Amniotic stem cell (primary cell): ENCODE data around the gene PPP2R5C.

Experiments used
- DNase-seq: peaks from one replicate; lab custom pipeline; 2025; lab: John Stamatoyannopoulos, UW

Gene PPP2R5C

GRCh38 chr14:101865288-101865687, 103.8 kb downstream of the PPP2R5C start:
- no peak for DNase-seq

GRCh38 chr14:101867854-101868253, 106.3 kb downstream of the PPP2R5C start:
- no peak for DNase-seq

- no peak for DNase-seq
Observed at GRCh38 chr14:101869217-101869616, 107.7 kb downstream of the PPP2R5C start.

- DNase-seq, result no peak
Observed at GRCh38 chr14:101870273-101870939, 108.9 kb downstream of the PPP2R5C start.

GRCh38 chr14:101872346-101872745, 110.8 kb downstream of the PPP2R5C start:
- no peak for DNase-seq

GRCh38 chr14:101873076-101873825, 111.7 kb downstream of the PPP2R5C start:
- no peak for DNase-seq

- no peak for DNase-seq
Observed at GRCh38 chr14:101873991-101874390, 112.5 kb downstream of the PPP2R5C start.

- DNase-seq, result no peak
Observed at GRCh38 chr14:101875041-101875726, 113.7 kb downstream of the PPP2R5C start.

GRCh38 chr14:101875727-101876554, 114.4 kb downstream of the PPP2R5C start:
- DNase-seq, result no peak

- no peak for DNase-seq
Observed at GRCh38 chr14:101876555-101876938, 115.0 kb downstream of the PPP2R5C start.

- no peak for DNase-seq
Observed at GRCh38 chr14:101877766-101878165, 116.3 kb downstream of the PPP2R5C start.

- no peak for DNase-seq
Observed at GRCh38 chr14:101878211-101878821, 116.8 kb downstream of the PPP2R5C start.

- DNase-seq, result no peak
Observed at GRCh38 chr14:101878822-101879528, 117.5 kb downstream of the PPP2R5C start.

GRCh38 chr14:101879529-101880336, 118.2 kb downstream of the PPP2R5C start:
- DNase-seq, result no peak

- DNase-seq, result no peak
Observed at GRCh38 chr14:101881426-101881825, 119.9 kb downstream of the PPP2R5C start.

GRCh38 chr14:101882141-101882935, 120.8 kb downstream of the PPP2R5C start:
- DNase-seq, result no peak

GRCh38 chr14:101884089-101884933, 122.8 kb downstream of the PPP2R5C start:
- no peak for DNase-seq

- no peak for DNase-seq
Observed at GRCh38 chr14:101884934-101885576, 123.5 kb downstream of the PPP2R5C start.
